ENCODE results near the gene LAPTM4A.

GRCh38 chr2:20069756-20070155, 18.3 kb upstream of the LAPTM4A start:
- TF ChIP-seq CTCF (IDR thresholded peaks at IDR 0.05), result no peak
- TF ChIP-seq ZFX (IDR thresholded peaks at IDR 0.05; ENCODE audit: borderline replicate concordance), result no peak
